ENCODE data around the gene ZSCAN9. TPM values are rescaled to one million over a fixed set of nuclear protein-coding genes. Genes with fewer than 3 reads are reported as not detected.

Gene ZSCAN9
- total RNA-seq, 1 donor from 2014 or later, result 27.1 TPM

DNA sequence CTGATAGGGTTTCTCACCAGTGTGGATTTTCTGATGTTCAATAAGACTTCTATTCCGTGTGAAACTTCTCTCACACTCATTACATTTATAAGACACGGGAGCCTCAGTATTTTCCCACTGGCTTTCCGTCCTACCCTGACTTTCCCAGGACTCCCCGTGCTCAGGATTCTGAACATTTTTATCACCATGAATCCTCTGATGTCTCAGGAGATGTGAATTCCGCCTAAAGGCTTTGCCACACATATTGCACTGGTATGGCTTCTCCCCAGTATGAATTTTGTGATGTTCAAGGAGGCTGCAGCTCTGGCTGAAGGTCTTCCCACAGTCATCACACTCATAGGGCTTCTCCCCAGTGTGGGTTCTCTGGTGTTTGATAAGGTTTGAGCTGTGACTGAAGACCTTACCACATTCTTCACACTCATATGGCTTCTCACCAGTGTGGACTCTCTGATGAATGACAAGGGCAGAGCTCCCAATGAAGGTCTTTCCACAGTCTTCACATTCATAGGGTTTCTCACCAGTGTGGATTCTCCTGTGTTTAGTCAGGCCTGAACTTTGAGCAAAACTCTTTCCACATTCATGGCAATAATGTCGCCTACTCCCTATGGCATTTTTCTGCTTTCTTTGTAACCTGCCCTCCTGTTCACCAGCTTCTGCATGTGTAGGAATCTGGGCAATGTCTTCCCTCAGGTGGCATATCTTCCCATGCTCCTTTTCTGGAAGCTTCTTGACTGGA, 20.3 kb downstream of the ZSCAN9 start:
- Mint-ChIP-seq H3K9me3 (no peaks in the 10 kb centered on the region), H3K27me3 (no peaks in the 10 kb centered on the region), H3K4me3 (no peak overlapping the region), H3K27ac (no peak overlapping the region), H3K36me3 (peaks cover 24% of the 10 kb centered on the region), H3K4me1 (ENCODE audit: unreplicated experiment) (no peaks in the 10 kb centered on the region)
- TF ChIP-seq, protein P1, sequence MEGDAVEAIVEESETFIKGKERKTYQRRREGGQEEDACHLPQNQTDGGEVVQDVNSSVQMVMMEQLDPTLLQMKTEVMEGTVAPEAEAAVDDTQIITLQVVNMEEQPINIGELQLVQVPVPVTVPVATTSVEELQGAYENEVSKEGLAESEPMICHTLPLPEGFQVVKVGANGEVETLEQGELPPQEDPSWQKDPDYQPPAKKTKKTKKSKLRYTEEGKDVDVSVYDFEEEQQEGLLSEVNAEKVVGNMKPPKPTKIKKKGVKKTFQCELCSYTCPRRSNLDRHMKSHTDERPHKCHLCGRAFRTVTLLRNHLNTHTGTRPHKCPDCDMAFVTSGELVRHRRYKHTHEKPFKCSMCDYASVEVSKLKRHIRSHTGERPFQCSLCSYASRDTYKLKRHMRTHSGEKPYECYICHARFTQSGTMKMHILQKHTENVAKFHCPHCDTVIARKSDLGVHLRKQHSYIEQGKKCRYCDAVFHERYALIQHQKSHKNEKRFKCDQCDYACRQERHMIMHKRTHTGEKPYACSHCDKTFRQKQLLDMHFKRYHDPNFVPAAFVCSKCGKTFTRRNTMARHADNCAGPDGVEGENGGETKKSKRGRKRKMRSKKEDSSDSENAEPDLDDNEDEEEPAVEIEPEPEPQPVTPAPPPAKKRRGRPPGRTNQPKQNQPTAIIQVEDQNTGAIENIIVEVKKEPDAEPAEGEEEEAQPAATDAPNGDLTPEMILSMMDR (conservative IDR thresholded peaks at IDR 0.05), result no peak
- DNase-seq (ENCODE audit: extremely low spot score, unreplicated experiment), result no peak

DNA sequence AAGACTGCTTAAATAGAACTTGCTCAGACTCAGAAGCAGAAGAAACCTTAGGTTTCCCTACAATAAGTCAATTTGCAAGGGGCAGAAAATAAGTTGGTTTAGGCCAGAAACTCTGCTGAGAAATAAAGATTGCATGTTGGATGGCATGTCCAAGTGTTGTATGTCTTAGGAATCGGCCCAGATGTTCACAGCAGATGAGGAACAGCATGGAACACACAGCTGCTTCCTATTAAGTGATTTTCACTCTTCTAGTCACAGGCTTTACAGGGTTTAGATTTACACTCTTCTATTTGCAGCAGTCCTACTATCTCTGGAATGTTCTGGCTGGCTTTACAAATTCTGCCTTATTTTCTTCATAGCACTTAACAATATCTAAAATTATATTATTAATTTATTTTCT, 23.8 kb downstream of the ZSCAN9 start:
- no peak overlapping the region for H3K27ac Mint-ChIP-seq
- H3K9me3 Mint-ChIP-seq, result no peaks in the 10 kb centered on the region
- DNase-seq (ENCODE audit: extremely low spot score, unreplicated experiment), result no peak
- peaks cover 20% of the 10 kb centered on the region for H3K36me3 Mint-ChIP-seq
- peaks cover 14% of the 10 kb centered on the region for H3K4me1 Mint-ChIP-seq (ENCODE audit: unreplicated experiment)
- TF ChIP-seq, protein P1 (conservative IDR thresholded peaks at IDR 0.05), result no peak
- H3K4me3 Mint-ChIP-seq, result no peak overlapping the region
- no peaks in the 10 kb centered on the region for H3K27me3 Mint-ChIP-seq

DNA sequence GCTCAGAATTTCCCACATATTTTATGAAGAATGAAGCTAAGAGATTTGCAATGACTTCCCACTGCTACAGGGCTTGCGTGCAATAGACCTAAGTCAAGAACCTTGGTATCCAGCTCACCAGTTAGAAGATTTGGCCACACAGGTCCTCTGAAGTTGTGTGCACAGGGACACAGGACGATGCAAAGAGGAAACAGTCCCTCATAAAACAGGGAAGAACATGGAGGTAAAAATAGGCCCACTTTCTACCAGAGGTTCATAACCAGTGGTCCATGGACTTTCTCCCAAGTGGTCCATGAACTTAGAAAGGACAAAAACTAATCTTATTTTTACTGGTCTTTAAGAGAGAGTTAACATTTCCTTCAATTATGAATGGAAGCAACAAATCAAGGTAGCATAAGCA, 25.7 kb downstream of the ZSCAN9 start:
- peak overlapping the region; percentile 99 for H3K4me3 Mint-ChIP-seq
- no peaks in the 10 kb centered on the region for H3K27me3 Mint-ChIP-seq
- DNase-seq (ENCODE audit: extremely low spot score, unreplicated experiment), result no peak
- peaks cover 14% of the 10 kb centered on the region for H3K4me1 Mint-ChIP-seq (ENCODE audit: unreplicated experiment)
- H3K36me3 Mint-ChIP-seq, result peaks cover 7% of the 10 kb centered on the region
- TF ChIP-seq, protein P1 (conservative IDR thresholded peaks at IDR 0.05), result no peak
- no peaks in the 10 kb centered on the region for H3K9me3 Mint-ChIP-seq
- no peak overlapping the region for H3K27ac Mint-ChIP-seq

DNA sequence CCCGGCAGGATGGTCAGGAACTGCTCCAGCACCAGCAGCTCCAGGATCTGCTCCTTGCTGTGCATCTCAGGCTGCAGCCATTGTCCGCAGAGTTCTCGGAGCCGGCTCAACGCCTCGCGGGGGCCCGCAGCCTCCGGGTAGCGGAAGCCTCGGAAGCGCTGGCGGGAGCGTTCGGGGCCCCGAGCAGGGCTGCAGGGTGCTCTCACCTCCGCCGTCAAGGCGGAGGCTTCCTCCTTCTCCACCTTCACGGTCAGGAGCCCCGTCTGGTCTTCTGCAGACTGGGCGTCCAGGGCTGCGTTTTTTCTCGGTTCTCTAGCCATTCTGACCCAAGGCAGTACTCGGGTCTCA, 26.6 kb downstream of the ZSCAN9 start:
- H3K4me3 Mint-ChIP-seq, result peak overlapping the region; percentile 99
- peak; percentile 70 for DNase-seq (ENCODE audit: extremely low spot score, unreplicated experiment)
- H3K27ac Mint-ChIP-seq, result peak overlapping the region; percentile 74
- peaks cover 3% of the 10 kb centered on the region for H3K36me3 Mint-ChIP-seq
- TF ChIP-seq, protein P1 (conservative IDR thresholded peaks at IDR 0.05), result no peak
- H3K9me3 Mint-ChIP-seq, result no peaks in the 10 kb centered on the region
- H3K27me3 Mint-ChIP-seq, result no peaks in the 10 kb centered on the region
- H3K4me1 Mint-ChIP-seq (ENCODE audit: unreplicated experiment), result peaks cover 14% of the 10 kb centered on the region

DNA sequence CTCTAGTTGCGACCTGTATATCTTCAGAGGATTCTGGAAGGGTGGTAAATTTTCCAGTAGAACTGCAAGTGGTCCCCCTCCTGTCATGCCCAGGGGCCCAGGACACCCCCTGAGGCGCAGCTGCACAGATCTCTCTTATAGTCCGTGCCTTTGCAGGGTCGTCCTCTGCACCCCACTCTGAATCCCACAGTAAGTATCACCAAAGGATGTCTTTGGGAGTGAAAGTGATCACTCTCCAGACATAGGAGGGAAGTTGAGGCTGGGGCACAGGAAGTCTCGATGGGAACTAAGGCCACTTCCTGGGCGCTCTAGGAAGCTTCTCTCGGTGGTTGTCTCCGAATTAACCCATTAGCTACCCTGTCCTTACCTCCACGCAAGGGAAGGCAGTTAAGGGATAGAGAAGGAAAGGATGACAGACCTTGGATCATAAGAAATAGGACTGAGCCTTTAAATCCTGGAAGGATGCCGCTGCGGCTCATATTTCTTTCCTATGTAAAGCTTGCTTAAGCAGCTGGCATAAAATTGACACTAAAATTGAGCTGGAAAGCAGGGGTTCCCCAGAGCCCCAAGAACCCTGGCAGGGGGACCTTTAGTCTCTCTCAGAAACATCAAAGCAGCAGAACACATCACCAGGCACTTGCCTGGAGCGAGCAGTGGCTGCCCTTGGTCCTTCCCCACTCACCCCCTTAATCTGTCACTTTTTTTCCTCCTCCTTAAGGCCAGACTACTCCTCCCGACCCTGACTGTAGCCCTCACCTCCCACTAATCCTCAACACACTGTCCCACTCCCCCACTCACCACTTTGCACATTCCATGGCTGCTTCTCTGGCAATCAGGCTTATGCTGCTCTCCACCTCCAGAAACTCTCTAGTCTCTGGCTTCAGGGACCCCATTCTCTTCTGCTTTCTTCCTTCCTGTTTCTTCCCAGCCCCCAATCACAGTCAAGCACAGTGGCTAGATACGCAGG, 27.2 kb downstream of the ZSCAN9 start, which contains the start of gene ZKSCAN4:
ZKSCAN4 (minus strand) TSS at position 261 of the 967 bp plus-strand sequence. CDS start 289 bp downstream, outside the sequence.
- peak; percentile 72 for DNase-seq (ENCODE audit: extremely low spot score, unreplicated experiment)
- no peaks in the 10 kb centered on the region for H3K9me3 Mint-ChIP-seq
- TF ChIP-seq, protein P1 (conservative IDR thresholded peaks at IDR 0.05), result no peak
- peak within 1 kb of the TSS; percentile 99 for H3K4me3 Mint-ChIP-seq
- no peaks in the 10 kb centered on the region for H3K27me3 Mint-ChIP-seq
- peak within 1 kb of the TSS; percentile 74 for H3K27ac Mint-ChIP-seq
- peaks cover 3% of the 10 kb centered on the region for H3K36me3 Mint-ChIP-seq
- H3K4me1 Mint-ChIP-seq (ENCODE audit: unreplicated experiment), result peaks cover 14% of the 10 kb centered on the region

All from type B pancreatic cell (in vitro differentiated cells).